GM21423 (cell line): Measurements from ENCODE around the gene COL18A1.
"Not testable (repeated sequence)": the region's sequence is repeated elsewhere in the genome, so short reads cannot be mapped to it uniquely, and the experiment has no call there.

Experiments used
- ATAC-seq: cut with Tn5 transposase; IDR thresholded peaks from one replicate; pipeline ENCODE4 v1.9.1; 2021; ENCODE audit warnings: mild to moderate bottlenecking, moderate library complexity; ENCODE audit not compliant: unreplicated experiment

COL18A1 gene

GRCh38 chr21:45513003-45513717 is 108.2 kb downstream of the COL18A1 start:
- no peak for ATAC-seq

GRCh38 chr21:45513741-45514310 is 108.9 kb downstream of the COL18A1 start:
- ATAC-seq = no peak

- ATAC-seq = no peak
Measured at GRCh38 chr21:45514311-45515021, 109.5 kb downstream of the COL18A1 start.

- no peak for ATAC-seq
Measured at GRCh38 chr21:45515241-45516061, 110.5 kb downstream of the COL18A1 start.

GRCh38 chr21:45516071-45516670 is 111.2 kb downstream of the COL18A1 start:
- ATAC-seq = no peak

- no peak for ATAC-seq
Measured at GRCh38 chr21:45516671-45517151, 111.7 kb downstream of the COL18A1 start.

GRCh38 chr21:45517249-45518065 is 112.5 kb downstream of the COL18A1 start:
- no peak for ATAC-seq

GRCh38 chr21:45518742-45519141 is 113.8 kb downstream of the COL18A1 start:
- no peak for ATAC-seq

GRCh38 chr21:45519182-45519581 is 114.2 kb downstream of the COL18A1 start:
- ATAC-seq = no peak

GRCh38 chr21:45521241-45521640 is 116.3 kb downstream of the COL18A1 start:
- ATAC-seq = no peak

- ATAC-seq = no peak
Measured at GRCh38 chr21:45522381-45522780, 117.4 kb downstream of the COL18A1 start.

GRCh38 chr21:45522986-45523385 is 118.0 kb downstream of the COL18A1 start:
- no peak for ATAC-seq

GRCh38 chr21:45523411-45524101 is 118.6 kb downstream of the COL18A1 start:
- no peak for ATAC-seq

- no peak for ATAC-seq
Measured at GRCh38 chr21:45524756-45525152, 119.8 kb downstream of the COL18A1 start.

GRCh38 chr21:45525153-45525909 is 120.4 kb downstream of the COL18A1 start:
- no peak for ATAC-seq

- ATAC-seq = no peak
Measured at GRCh38 chr21:45525910-45526306, 120.9 kb downstream of the COL18A1 start.

- ATAC-seq = not testable (repeated sequence)
Measured at GRCh38 chr21:45527151-45527999, 122.4 kb downstream of the COL18A1 start.
